Fibroblast of gingiva (primary cell): ENCODE measurements around the gene SYT9.
A peak's percentile ranks its signal among the peaks of the same experiment; 100 is the strongest.
"Not testable (repeated sequence)": the region's sequence is repeated elsewhere in the genome, so short reads cannot be mapped to it uniquely, and the experiment has no call there.

Experiments
- DNase-seq: peaks from one replicate; pipeline ENCODE4 v3.0.0-alpha.2; 2011; ENCODE audit warnings: low read depth

Gene SYT9

DNA sequence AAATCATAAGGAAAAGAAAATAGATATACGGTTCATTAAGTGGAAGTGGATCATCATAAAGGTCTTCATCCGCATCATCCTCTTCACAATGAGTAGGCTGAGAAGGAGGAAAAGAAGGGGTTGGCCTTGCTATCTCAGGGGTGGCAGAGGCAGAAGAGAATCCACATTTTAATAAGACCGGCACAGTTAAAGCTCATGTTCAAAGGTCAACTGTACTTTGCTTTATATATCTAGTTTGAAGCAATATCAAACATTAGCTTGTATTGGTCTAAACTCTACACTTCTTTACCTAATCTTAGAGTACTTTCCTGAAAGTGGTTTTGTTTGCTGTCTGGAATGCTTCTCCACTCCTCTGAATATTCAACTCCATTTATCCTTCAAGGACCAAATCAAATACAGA is 256.4 kb downstream of the SYT9 start:
- no peak for DNase-seq

DNA sequence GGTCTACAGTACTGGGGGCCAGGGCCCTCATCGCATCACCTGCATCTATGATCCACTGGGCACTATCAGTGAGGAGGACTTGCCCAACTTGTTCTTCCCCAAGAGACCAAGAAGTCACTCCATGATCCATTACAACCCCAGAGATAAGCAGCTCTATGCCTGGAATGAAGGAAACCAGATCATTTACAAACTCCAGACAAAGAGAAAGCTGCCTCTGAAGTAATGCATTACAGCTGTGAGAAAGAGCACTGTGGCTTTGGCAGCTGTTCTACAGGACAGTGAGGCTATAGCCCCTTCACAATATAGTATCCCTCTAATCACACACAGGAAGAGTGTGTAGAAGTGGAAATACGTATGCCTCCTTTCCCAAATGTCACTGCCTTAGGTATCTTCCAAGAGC is 258.3 kb downstream of the SYT9 start:
- DNase-seq: no peak

DNA sequence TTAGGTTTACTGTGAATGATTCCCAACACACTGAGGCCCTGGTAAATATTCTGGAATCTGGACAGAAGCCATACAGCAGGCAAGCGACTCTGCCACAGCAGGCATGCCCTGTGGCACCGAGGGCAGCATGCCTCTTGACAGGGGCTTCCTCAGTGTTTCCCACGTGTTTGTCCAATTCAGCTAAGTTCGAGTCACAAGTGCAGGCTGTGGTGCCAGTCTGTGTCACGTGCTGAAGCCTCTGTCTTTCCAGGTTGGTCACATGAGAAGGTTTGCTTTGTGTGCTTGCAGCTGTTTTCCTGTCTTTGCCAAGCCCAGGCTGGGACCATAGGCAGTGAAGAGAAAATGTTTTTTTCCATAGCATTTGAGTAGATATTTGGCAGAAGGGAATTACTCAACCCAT is 259.7 kb downstream of the SYT9 start:
- DNase-seq: peak; percentile 56

DNA sequence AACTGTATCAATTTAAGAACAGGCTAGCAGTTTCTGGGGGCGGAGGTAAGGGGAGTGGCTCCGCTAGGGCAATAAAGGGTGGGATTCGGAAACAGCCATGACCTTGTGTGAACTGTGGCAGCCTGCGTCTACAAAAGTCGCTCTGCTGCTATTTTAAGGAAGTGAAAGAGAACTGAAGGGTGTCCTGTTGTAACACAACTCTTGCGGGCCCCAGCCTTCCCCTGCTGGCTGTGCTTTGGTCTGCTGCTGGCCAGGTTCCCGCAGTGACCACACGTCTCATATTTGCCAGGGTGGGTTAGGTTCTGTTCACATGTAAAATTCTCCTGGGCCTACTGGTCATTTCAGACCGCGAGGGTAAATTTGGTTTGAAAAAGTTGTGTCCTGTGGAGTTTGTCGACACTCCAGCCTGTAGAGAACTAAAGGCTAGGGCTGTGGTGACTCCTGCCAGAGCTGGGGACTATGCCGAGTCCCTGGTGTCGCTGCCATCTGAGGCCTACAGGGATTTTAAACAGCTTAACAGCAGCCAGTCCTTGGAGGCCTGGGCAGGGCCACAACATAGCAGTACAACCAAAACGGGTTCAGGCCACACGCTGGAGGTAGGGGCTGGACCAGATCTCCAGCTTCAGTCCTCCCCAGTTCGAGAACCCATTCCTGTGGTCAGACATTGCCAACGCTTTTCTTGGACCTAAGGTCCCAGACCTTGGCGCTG is 261.0 kb downstream of the SYT9 start:
- peak; percentile 86 for DNase-seq

DNA sequence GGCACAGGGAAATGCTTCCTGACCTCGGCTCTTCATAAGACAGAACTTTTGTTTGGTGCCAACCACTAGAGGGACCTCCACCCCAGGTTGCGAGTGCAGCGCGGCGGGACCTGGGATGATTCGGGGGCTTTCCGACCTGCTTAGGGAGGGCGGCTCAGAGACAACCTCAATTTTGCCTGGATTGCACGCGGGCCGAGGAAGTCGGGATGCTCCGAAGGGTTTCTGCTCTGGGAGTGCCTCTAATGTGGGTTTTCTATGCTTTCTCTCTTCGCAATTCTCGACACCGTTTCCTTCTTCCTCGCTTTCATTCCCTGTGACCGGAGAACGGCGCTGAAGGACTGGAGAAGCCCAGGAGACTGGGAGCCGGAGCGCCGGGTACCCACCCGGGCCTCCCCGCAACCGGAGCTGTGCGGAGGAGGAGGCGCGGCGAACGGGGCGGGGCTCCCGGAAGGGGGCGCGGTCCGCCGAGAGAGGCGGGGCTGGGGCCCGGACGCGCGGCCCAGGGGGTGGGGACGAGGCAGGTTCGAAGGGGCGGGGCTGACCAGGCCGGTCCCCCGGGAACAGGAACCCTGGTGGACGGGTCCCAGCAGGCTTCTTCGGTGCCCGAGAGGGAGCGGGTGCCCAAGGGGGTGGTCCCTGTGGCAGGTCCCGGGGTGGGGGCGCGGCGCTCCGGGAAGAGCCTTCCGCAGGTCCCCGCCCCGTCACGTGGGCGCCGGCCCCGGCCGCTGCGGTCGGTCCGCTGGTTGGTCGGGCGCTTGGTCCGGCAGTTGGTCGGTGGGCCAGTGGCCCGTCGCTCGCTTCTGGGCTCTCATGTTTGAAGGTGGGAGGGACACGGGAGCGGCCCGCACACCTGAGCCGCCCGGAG is 261.8 kb downstream of the SYT9 start, which contains the start of gene PPFIBP2:
Gene PPFIBP2, plus strand, starts transcription at position 766 of the 865 bp plus-strand sequence. CDS start 35,477 bp downstream, outside the sequence.
- peak; percentile 69 for DNase-seq

DNA sequence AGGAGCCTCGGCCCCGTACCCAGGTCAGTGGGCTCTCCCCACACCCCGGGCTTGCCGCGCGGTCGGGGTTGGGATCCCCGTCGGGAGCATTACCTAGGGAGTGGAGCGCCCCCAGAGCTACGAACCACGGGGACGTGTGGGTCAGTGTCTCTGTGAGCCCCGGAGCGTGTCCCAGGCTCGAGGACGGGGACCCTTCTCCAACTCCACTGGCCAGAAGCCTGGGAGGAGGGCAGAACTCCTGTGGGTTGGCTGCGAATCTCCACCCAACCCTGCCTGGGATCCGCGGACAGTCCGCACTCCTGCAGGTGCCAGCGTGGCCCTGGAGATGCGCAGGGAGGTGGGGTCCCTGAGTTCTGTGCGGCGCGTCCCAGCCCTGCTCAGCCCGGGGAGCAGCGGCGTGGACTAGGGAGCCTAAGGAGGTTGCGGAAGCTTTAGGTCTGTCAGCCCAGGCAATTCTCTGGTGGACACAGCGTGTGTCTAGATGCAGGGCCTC is 262.4 kb downstream of the SYT9 start:
- DNase-seq: no peak

DNA sequence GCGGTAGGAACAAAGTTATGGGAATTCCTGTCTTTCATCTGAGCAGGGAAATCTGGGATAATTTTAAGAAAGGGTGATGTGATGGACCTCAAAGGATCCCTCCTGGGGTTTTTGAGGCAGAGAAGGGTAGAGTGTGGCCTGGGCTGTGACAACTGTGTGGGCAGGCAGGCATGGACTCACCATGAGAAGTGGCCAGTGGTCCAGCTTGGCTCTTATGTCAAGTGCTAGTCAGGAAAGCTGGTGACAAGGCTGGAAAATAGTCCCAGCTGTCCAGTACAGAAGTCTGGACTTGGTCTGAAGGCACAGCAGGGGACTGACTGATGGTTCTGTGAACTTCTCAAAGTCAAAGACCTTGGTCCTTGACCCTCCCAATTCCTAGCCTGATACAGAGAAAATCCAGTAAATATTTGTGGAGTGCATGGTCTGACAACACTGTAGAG is 263.8 kb downstream of the SYT9 start:
- DNase-seq: no peak

DNA sequence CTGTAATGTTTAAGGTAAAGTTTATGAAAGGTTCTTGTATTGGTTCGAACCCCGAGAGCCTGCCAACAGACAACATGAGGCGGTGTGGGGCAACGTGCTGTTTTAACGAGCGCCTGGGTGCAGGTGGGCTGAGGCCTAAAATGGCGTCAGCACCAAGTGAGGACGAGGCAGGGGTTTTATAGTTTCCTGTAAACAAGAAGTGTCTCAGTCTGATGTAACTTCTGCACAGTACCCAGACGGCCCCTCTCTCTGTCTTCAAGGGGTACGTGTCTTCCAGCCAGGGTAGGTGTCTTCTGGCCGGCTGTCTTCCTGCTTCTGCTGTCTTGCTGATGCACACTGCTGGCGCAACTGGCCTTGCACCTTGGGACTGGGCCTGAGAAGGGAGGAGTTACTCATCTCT is 264.8 kb downstream of the SYT9 start:
- no peak for DNase-seq

DNA sequence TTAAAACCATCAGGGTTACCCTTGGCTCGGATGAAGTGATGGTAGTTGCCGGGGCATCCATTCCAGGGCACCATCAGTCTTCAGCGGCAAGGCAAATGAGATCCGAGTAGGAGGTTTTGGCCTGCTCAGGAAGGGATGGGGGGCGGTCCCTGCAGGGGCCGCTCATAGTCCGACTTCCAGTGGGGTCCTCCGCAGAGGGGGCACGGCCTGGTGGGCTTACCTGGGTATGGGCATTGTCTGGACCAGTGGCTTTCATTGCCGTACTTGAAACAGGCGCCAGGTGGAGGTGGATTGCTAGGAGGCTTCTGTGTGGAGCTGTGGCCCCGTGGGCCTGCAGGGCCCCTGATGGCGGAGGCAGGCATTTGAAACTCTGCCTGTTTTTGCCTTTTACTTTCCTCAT is 266.0 kb downstream of the SYT9 start:
- DNase-seq: not testable (repeated sequence)
